Epithelial cell of esophagus (primary cell): ENCODE measurements around the gene STX4.

Experiments
- DNase-seq: peaks from one replicate; pipeline ENCODE4 v3.0.0; 2010; ENCODE audit warnings: low read depth
- H3K4me3 ChIP-seq: 2 replicates; pipeline ENCODE4 v1.5.1; 2011; ENCODE audit warnings: mild to moderate bottlenecking, low read length, control low read depth
- TF ChIP-seq, protein P1 (sequence below): IDR thresholded peaks from 2 replicates; pipeline ENCODE4 v1.5.1; 2011; ENCODE audit warnings: low read depth, mild to moderate bottlenecking, low read length, control low read depth, inconsistent platforms; ENCODE audit not compliant: insufficient read depth; ENCODE audit errors: missing control alignments

Gene STX4

DNA sequence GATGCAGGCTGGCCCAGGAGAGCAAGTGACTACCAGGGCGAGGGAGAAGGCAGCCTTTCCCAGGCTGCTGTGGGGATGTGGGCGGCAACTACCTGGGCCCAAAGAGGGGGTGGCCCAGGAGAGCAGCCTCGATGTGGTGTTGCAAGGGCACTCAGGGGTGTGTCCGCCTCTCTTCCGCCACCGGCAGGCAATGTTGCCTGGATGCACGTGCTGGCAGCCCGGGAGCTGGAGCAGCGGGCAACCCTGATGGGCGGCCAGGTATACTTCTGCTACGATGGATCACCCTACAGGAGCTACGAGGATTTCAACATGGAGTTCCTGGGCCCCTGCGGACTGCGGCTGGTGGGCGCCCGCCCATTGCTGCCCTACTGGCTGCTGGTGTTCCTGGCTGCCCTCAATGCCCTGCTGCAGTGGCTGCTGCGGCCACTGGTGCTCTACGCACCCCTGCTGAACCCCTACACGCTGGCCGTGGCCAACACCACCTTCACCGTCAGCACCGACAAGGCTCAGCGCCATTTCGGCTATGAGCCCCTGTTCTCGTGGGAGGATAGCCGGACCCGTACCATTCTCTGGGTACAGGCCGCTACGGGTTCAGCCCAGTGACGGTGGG is 45.7 kb upstream of the STX4 start:
- no peak for DNase-seq
- TF ChIP-seq, protein P1, sequence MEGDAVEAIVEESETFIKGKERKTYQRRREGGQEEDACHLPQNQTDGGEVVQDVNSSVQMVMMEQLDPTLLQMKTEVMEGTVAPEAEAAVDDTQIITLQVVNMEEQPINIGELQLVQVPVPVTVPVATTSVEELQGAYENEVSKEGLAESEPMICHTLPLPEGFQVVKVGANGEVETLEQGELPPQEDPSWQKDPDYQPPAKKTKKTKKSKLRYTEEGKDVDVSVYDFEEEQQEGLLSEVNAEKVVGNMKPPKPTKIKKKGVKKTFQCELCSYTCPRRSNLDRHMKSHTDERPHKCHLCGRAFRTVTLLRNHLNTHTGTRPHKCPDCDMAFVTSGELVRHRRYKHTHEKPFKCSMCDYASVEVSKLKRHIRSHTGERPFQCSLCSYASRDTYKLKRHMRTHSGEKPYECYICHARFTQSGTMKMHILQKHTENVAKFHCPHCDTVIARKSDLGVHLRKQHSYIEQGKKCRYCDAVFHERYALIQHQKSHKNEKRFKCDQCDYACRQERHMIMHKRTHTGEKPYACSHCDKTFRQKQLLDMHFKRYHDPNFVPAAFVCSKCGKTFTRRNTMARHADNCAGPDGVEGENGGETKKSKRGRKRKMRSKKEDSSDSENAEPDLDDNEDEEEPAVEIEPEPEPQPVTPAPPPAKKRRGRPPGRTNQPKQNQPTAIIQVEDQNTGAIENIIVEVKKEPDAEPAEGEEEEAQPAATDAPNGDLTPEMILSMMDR = no peak
- H3K4me3 ChIP-seq = no peak overlapping the region

DNA sequence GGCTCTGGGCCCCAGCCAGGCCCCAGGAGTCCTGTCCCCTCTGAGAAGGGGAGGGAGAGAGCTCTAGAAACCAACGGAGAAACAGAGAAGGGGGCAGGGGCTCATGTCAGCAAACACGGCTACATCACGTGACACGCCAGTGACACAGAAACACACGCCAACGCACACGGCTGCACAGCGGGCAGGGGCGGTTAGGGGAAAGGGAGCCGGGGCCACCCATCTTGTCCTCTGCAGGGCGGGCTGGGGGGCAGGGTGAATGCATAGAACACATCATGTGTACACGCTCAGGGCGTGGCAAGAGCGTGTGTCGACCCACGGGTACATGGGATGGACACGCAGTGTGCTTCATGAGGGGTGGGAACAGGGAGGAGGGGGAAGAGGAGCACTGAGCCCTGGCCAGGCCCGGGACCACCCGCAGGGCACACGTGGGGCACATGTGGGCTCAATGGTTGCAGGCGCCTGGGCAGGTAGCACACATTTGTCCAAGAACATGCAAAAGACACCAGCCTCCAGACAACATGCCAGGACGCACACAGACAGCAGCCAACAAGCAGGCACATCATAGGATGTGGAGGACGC is 43.8 kb upstream of the STX4 start:
- TF ChIP-seq, protein P1 = no peak

DNA sequence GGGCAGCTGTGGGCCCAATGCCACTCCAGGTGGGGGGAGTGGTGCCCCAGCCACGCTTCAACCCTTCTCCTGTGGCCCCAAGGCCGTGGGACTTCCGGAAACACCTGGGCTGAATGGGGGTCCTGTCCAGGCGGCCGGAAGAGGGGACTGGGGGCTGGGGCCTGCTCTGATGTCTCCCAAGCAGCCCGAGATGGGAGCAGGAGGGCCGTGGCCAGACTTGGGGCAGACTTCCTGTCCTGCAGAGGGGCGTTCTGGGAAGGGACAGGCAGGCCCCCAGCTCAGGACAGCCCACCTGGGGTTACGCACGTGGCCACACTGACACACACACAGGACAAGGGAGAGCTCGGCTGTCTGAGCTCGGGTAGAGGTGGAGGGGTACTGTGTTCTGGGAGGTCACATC is 43.3 kb upstream of the STX4 start:
- TF ChIP-seq, protein P1 = no peak
- no peak for DNase-seq
- H3K4me3 ChIP-seq = no peak overlapping the region

More for the DNA sequence above, 43.8 kb upstream of the STX4 start:
- DNase-seq = no peak
- no peak overlapping the region for H3K4me3 ChIP-seq

DNA sequence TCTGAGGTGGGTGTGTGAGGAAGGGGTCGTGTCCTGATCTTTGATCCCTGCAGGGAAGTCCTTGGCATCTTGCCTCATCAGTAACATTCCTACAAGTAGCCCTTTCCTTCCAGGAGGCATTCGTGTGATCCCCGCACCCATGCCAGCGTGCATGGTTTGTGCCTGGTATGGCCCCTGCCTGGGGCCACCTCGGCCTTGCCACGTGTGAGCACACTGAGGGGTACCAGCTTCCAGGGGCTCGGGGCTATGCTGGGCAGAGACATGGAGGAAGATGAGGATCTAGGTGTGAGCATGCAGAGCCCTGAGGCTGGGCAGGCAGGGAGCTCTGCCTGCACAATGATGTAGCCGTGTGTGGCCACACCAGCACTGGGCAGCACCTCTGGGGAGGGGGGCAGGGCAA is 42.3 kb upstream of the STX4 start:
- TF ChIP-seq, protein P1 = no peak
- no peak overlapping the region for H3K4me3 ChIP-seq
- DNase-seq = no peak

DNA sequence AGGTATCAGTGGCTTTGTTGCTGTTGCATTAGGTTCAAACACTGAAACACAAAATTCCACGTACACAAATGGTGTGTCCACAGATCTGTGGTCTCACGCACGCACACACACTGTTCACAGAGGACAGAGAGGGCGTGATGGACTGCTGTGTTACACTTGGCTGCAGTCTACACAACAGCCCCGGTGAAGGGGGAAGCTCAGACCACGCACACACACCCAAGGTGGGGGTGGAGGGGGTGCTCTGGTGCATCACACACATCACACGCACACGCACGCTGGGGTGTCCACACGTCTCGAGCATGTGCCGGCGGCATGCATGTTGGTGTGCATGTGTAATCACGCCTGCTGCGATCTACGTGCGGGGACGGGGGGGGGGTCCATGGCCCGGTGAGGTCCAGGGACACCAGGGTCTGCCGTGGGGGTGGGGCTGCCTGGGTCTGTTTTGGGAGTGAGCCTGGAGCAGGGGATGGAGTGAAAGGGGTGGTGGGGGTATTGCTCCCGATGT is 41.0 kb upstream of the STX4 start:
- H3K4me3 ChIP-seq = no peak overlapping the region
- TF ChIP-seq, protein P1 = no peak
- no peak for DNase-seq

DNA sequence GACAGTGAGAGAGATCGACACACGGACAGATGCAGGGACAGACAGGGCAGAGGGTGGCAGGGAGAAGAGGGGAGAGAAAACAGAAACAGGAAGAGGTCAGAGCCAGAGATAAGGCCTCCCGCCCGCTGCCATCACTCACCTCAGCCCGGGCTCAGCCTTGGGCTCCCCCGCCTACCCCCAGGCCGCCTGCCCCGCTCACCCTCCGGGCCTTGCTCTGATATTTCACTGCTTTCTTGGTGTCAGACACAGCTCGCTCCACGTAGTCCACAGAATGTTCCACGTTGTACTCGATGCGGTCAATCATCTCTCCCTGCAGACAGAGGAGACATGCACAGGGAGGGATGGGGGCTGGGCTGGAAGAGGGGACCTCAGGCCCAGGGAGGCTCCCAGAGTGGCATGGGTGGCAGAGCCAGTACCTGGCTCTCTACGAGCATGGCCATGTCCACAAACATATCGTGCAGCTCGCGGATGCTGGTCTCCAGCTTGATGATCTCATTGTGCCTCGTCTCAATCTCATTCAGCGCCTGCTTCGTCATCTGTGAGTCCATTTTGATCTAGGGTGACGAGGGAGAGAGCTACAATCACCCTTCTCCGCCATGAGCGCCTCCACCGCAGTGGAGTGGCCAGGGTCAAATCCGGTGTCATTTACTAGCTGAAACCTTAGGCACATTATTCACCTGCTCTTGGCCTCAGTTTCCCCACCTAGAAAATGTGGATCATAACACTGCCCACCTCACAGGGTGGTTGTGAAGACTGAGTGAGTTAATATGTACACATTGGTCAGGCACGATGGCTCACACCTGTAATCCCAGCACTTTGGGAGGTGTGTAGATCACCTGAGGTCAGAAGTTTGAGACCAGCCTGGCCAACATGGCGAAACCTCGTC is 40.2 kb upstream of the STX4 start:
- DNase-seq = no peak
- no peak overlapping the region for H3K4me3 ChIP-seq
- TF ChIP-seq, protein P1 = no peak
